SKM-1 treated with dmso at 0.1 percent for 144 hours (cell line): Measurements from ENCODE around the gene CNTN4.
A peak's percentile ranks its signal among the peaks of the same experiment; 100 is the strongest.

Experiments used
- DNase-seq: peaks from one replicate; lab custom pipeline; 2025; ENCODE audit not compliant: unreplicated experiment; lab: John Stamatoyannopoulos, UW

Gene CNTN4

DNA sequence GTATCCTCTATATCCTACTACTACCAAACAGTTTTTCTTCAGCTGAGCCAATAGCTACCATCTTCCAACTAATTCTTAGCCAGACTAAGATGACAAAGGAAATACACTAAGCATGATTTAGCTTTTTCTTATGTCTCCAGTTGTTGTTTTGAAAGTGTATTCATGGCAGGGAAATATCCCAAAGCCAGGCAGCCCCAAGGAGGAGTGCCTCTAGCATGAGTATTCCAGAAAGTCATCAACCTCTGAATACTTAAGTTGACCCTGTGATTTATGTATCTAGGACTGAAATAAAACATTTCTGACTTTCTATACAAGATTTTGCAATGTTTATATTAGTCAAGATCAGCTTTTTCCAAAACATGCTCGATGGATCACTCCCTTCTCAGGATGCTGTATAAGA, 562.4 kb downstream of the CNTN4 start:
- no peak for DNase-seq

DNA sequence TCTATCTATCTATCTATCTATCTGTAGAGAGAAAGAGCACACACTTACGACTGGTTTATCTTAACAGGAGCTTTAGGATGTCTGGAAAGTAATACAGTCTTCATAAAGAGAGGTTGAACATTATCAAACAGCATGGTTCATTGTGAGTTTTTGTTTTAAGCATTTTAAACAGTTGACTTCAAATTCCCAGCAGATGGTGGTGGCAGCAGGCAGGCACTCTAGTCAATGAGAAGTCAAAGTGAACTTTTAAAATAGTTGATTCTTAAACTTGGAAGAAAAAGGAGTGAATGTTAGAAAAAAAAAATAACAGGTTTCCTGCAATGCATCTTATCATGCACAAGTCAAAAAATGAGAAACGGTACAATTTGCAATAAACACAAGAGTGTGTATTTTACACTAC, 578.8 kb downstream of the CNTN4 start:
- DNase-seq: no peak

DNA sequence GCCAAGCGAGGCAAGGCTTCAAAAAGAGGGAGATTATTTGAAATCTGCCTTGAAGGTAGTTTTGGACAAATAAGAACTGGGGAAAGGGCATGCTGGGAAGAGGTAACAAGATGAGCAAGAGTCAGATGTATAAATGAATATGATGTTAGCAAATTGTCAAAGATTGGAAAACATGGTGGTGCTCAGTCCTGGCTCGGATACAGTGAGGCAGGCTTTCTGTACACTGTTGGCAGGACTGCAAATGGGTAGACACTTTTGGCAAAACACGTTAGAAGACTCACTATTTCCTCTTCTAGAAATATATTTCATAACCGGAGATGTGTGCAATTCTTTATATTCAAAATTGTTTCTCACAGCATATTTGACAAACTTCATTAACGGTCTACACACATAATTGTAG, 581.6 kb downstream of the CNTN4 start:
- DNase-seq: no peak

DNA sequence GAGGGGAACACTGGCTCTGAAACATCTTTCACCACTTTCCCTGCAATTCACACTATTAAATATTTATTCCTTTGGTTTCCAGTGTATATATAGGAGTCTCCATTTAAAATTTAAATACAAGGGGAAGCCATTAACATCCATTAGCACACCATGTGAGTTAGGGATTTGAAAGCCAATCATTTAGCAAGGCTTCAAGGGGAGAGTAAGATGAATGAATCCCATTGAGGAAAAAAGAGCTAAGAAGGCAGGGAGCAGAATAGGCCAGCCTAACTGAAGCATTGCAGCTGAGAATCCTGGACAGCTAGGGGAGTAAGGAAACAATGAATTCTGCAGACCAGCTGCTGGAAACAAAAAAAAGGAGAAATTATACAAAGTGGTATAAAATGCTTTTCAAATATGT, 585.4 kb downstream of the CNTN4 start:
- DNase-seq: no peak

DNA sequence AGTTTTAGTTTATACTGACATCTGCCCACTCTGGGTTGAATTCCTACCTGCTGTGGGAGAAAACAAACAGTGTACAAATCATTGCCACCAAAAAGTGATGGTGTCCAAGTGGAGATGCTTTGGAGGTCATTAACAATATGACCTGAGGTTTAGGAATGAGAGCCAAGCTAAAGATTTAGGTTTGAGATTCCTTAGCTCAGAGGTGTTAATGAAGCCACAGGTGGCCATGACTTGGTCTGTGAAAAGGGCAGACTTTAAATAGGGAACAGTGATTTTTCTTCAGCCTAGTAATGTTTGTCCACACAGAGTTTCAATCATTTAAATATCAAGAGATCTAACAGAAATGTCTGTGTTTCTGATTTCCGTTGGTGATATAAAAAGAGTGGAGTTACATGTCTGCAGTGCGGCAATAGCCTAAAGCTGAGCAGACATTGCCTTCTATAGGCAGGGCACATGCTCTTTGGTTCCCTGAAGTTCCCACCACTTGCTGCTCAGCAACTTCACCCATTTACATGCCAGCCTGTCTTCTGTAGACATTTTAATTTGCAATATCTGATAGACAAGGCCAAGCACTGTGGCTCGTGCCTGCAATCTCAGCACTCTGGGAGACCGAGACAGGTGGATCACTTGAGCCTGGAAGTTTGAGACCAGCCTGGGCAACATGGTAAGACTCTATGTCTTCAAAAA, 588.3 kb downstream of the CNTN4 start:
- no peak for DNase-seq

DNA sequence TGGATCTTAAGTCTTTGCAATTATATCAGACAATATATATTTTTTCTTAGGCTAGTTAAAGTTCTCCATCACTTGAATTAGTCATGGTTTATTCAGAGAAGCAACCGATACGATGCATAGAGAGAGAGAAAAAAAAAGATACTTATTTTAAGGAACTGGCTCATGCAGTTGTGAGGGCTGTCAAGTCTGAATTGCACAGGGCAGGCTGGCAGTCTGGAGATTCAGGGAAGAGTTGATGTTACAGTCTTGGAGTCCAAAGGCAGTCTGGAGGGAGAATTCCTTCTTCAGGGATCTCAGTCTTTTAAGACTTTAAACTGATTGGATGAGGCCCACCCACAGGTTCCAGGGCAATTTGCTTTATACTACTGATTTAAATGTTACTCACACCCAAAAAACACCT, 598.9 kb downstream of the CNTN4 start:
- DNase-seq: no peak

DNA sequence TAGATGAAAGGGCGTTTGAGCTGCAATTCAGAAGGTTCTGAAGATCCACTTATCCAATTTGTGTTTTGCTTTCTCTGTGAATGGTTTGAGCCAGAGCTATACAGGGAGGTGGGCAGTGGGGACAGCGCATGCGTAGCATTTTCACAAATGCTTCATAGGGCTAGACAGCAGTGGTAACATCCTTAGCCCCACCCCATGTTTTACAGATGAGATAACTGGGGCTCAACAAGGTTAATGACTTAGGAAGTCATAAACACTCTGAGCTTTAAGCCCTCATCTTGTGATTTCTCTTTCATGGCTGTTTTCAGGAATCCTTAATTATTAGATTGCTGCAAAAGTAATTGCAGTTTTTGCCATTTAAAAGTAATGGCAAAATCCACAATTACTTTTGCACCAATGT, 602.8 kb downstream of the CNTN4 start:
- DNase-seq: no peak

DNA sequence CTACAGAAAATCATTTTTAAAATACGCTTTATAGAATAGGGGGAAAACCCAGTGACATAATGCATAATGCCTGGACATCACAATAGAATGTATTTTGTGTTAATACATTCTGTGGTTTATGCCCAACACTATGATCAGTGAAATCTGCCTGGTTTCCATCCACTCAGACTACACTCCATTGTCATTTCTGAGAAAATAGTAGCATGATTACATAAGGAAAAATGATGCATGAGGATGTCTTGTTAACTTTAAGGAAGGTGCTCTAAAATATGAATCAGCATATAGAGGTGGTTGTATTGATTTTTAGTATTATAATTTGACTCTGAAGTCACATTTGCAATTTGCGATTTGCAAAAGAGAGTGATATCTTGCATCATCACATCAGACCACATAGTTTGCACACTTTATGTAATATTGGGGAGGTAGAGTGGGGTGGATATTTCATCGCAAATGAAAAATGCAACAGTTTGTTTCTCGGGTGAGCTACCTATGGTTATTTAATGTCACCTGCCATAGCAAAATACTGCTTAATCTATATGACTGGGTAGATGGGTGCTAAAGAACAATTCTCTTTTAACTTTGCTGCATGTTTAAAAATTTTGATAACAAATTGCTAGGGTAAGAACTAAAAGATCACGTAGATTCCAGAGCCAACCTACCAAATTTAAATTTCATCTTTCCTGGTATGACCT, 607.6 kb downstream of the CNTN4 start:
- DNase-seq: no peak

DNA sequence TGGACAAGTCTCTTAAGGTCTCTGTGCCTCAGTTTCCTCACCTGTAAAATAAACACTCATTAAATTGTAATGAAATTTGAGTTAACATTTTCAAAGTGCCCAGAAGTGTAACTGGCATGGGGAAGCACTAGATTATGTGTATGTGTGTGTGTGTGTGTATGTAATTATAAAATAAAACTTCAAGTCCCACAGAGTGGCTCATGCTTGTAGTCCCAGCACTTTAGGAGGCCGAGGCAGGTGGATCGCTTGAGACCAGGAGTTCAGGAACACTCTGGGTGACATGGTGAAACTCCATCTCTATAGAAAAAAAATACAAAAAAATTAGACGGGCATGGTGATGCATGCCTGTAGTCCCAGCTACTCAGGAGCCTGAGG, 608.2 kb downstream of the CNTN4 start:
- no peak for DNase-seq

DNA sequence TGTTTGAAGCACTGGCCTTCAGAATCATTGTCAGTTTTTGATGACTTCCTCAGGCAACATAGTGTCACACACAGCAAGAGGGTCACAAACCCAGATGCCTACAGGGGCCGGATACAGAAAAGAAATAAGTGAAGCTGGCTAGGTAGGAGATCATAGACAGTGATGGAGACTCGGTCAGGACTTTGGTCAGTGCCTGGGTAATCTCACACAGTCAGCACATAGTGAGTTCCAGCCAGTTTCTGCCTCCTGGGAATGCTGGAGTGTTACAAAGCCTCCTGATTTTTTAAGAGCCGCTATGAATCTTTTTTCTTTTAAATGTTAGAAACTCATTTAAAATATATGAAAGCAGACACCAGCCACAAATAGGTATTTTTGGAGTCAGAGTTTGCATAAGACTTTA, 612.4 kb downstream of the CNTN4 start:
- DNase-seq: no peak

DNA sequence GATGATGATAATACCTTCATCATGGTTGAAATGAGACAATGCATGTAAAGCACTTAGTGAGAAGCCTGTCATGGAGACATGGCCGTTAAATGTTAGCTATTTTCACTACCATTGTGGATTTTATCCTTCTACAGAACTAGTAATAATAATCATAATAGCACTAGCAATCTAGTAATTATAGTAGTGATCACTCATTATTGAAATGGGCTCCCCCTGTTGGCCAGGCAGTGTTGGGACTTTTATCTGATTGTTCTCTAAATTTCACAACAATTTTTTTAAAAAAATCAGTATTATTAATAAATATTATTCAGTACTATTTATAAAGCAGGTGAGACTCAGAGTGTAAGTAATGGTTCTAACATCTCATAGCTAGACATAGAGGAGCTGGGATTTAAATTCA, 615.3 kb downstream of the CNTN4 start:
- no peak for DNase-seq

DNA sequence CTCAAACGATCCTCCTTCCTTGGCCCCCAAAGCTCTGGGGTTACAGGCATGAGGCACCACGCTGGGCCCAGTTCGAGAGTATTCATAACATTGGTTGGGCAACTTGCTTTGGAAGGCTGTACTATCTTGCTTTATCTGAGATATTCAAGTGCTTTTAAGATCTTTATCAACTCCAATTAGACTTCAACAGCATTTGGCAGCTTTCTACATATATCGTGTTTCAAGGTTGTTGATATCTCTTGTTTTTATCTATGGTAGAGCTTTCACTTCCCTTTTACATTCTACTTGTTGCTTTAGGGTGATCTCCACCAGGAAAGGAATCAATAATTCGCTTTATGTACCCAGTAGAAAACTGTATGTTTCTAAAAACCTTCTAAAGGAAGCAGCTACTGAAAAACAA, 616.2 kb downstream of the CNTN4 start:
- peak; percentile 23 for DNase-seq

DNA sequence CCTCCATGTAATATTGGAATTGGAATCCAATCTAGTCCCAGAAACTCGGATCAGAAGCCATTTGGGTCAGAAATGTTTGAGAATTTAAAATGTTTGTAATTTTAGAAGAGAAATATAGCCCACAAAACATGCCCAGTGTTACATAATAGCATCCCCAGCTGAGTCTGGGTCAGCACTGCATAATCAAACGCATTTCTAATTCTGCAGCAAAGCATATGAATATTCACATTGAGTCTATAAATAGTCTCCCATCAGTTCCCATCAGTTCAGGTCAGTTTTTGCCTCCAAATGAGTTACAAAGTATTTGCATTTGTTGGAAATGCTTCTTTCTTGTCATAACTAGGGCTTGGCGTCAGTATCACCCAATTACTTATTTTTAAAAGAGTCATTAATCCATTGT, 628.4 kb downstream of the CNTN4 start:
- no peak for DNase-seq

DNA sequence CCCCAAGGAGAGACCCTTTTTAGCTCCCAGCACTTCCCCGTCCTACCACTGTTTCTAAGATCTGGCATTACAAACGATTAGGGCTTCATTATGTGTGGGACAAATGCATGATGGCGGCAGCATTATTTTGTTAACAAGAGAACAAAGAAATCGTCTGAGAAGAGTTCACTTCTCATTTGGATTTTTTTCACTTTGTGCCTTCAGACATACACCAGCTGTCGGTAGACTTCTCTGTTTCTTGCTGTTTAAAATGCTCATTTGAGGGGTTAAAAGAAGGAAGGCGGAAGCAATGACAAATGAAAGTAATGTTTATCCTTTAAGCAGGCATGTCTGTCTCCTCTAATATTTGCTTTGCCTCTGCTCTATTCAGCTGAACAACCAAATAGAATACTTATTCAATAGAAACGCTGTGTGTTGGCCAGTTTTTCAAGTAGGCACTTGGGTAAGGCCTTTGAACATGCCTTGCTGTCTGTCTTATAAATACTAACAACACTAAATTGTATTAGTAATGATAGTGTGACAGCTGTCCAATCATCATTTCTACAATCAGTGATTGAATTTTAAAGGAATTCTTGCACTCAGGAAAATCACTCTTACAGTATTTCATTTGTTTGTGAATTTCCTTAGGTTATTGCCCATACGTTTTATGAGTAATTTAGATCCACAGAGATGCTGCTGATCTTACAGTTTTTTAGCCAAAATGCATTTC, 629.1 kb downstream of the CNTN4 start:
- no peak for DNase-seq

DNA sequence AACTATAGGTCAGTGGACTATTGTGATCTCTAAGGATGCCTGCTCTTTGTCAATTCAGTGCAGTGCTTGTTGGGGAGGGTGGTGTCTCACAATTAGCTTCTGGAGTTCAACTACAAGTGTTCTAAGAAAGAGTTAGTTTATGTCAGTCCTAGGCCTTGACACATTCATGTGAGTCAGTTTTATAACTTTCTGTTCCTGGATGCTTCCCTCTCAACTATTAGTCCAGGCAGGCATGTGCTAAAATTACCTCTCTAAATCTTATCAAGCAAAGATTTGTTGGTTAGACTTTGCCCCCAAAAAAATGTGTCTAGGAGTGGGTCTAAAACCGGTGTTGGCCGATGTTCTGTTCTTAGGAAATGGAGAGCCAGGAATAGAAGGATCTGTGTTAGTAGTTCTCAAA, 633.2 kb downstream of the CNTN4 start:
- DNase-seq: no peak

DNA sequence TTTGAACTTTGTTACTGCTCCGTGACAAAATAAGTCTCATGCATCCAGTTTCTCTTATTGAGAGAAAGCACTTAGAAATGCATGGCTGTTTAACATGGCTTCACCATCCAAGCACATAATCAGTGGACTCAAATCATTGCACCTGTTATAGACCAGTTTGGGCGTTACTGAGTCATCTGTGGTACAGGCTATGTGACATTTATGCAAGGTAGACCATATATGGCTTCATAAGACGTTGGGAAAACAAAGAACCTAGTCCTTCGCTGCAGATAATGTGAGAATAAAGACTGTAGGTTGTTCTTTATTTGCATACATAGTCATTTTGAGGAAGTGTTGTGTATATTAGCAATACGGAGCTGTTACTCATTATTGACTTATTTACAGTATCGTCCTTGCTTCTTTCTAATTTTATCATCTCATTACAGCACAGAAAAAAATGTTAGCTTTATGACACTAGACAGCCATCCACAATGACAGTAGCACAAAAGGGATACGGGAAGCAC, 636.8 kb downstream of the CNTN4 start:
- no peak for DNase-seq

DNA sequence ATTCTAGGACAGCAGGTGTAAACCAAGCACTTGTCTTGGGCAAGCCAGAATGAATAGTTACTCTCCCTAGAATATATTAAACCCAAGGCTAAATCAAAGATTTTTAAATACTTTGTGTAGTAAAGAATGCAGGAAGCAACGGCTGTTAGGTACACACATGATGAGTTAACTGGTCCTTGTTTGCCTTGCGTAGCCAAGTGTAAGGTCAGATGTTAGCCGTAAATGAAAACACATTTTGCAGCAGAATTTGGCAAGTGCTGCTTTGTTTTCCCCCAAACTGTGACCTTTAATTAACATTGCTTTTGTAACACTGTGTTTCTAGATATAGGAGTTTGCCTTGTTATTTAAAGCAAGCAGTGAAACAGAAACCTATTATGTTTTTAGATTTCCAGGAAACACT, 642.9 kb downstream of the CNTN4 start:
- DNase-seq: no peak

DNA sequence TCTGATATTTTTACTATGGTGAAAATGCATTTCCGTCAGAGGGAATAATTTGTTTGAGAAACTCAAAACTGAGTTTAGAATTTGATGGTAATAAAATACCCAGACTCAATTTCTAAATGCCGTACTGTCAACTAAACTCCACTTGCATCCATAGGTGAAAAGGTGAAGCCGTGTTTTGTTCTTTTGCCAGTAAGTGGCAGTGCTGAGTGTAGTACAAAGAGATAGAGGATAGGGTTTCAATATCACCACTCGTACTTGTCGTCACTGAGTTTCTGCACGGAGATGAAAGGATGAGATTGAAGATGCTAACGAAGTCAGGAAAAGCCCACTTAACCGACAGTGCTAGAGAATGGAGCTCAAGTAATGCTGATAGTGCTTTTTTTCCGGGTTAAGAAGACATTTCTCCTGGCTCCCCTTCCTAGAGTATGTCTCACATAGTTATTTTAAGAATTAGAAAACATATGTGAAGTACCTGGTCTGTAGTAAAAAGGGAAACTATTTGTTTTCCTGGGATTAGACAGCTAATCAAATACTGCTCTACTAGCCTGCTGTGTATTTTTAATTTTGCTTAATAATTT, 666.4 kb downstream of the CNTN4 start:
- no peak for DNase-seq

DNA sequence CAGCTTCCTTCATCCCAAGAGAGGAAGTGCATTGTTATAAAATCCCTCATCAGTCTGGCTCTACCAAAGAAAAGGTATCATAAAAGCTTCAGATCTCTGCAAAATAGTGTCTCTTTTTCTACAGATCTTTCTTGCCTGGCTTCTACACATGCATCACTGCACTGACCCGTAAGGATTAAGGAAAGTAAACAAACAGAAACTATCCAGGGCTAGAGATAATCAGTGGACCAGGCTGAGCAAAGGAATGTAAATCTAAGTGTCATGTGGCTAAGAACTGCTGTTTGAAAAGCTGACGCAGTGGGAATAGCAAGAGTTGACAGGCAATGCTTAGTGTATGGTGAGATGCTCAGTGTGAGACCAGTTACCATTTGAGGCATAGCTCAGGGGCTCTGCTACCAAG, 671.8 kb downstream of the CNTN4 start:
- no peak for DNase-seq

DNA sequence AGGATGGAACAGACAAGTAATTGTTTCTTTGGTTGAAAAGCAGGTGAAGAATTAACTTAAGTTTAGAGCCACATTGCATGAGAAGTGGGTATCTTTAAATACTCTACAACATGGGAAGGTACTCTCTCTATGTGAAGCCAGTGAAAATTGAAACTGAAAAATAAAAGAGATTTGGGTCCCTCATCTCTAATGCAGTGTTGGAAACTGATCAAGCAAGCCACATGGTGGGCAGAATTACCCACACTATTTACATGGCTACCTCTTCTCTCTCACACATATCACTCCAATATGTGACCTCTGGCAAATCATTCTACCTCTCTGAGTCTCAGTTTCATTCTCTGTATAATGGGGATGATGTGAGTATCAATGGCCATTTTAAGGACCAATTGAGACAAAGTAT, 672.5 kb downstream of the CNTN4 start:
- DNase-seq: no peak

DNA sequence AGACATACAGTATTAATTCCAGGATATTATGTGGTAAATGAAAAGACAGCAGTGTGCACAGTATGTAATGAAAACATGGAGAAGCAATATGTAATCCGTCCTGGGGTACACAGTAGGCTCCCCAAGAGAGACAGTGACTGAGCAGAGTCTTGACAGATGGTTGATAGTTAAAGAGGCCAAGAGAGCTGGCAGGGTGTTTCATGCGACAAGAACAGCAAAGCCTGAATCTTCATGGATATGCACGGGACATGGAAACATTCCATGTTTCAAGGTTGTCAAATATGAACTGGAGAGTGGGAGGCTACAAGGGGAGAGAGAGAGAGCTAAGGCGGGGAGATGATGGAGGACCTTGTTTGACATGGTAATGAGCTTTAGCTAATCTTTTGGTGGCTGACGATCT, 673.1 kb downstream of the CNTN4 start:
- DNase-seq: no peak

DNA sequence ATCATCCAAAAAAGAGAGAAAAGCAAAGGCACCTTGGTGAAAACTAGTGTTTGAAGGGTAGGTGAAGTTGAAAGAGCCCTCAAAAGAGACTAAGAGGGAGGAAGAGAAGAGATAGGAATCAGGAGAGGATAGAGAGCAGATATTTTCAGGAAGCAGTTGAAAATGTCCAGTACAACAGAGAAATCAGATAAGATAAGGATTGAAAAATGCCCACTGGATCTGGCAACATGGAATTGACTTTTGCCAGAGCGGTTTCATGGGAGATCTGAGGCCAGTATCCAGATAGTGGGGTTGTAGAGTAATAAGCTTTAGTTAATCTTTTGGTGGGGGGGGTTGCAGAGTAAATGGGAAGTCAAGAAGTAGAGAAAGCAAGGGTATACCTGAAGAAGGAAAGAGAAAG, 674.1 kb downstream of the CNTN4 start:
- no peak for DNase-seq
